Measurements from ENCODE around the gene ABLIM1. TPM values are rescaled to one million over a fixed set of nuclear protein-coding genes. Genes with fewer than 3 reads are reported as not detected.

ABLIM1 gene
- total RNA-seq, 4 donors from 2014 or later: 75.2 to 172 (median 110) TPM

- TF ChIP-seq, protein P1, sequence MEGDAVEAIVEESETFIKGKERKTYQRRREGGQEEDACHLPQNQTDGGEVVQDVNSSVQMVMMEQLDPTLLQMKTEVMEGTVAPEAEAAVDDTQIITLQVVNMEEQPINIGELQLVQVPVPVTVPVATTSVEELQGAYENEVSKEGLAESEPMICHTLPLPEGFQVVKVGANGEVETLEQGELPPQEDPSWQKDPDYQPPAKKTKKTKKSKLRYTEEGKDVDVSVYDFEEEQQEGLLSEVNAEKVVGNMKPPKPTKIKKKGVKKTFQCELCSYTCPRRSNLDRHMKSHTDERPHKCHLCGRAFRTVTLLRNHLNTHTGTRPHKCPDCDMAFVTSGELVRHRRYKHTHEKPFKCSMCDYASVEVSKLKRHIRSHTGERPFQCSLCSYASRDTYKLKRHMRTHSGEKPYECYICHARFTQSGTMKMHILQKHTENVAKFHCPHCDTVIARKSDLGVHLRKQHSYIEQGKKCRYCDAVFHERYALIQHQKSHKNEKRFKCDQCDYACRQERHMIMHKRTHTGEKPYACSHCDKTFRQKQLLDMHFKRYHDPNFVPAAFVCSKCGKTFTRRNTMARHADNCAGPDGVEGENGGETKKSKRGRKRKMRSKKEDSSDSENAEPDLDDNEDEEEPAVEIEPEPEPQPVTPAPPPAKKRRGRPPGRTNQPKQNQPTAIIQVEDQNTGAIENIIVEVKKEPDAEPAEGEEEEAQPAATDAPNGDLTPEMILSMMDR (IDR thresholded peaks at IDR 0.05): no peak
- TF ChIP-seq EP300 (IDR thresholded peaks at IDR 0.05): no peak
- no peak for TF ChIP-seq POLR2AphosphoS5 (IDR thresholded peaks at IDR 0.05)
- no peak for TF ChIP-seq POLR2A (IDR thresholded peaks at IDR 0.05)
- H3K9me3 ChIP-seq: no peaks in the 10 kb centered on the region
- H3K36me3 ChIP-seq: peaks cover 0 to 36% of the 10 kb centered on the region in 2 donors
- no peak overlapping the region for H3K4me3 ChIP-seq
- peaks cover 0 to 43% (median 5%) of the 10 kb centered on the region in 3 donors for H3K4me1 ChIP-seq
- H3K27me3 ChIP-seq: no peaks in the 10 kb centered on the region
- 64 to 70% methylated on average over 9 to 10 of the region's 11 CpGs for WGBS, 2 donors (ENCODE audit: low coverage in 1 of 2)
- ATAC-seq: no peak
- H3K27ac ChIP-seq: peak overlapping the region in 3 of 4 donors; percentile 24 to 58 (median 56)
Measured at GRCh38 chr10:114471906-114472876, 185.9 kb downstream of the ABLIM1 start.

GRCh38 chr10:114470956-114471905 is 186.8 kb downstream of the ABLIM1 start:
- Histone ChIP-seq H3K27me3 (no peaks in the 10 kb centered on the region), H3K36me3 (peaks cover 0 to 36% of the 10 kb centered on the region in 2 donors), H3K9me3 (no peaks in the 10 kb centered on the region), H3K4me3 (no peak overlapping the region), H3K27ac (peak overlapping the region in 3 of 4 donors; percentile 5 to 58 (median 56)), H3K4me1 (peaks cover 0 to 35% (median 0%) of the 10 kb centered on the region in 3 donors)
- ATAC-seq: peak; percentile 80
- peak; percentile 20 for TF ChIP-seq POLR2AphosphoS5 (IDR thresholded peaks at IDR 0.05)
- no peak for TF ChIP-seq EP300 (IDR thresholded peaks at IDR 0.05)
- TF ChIP-seq, protein P1 (IDR thresholded peaks at IDR 0.05): peak; percentile 84 to 92 (median 89)
- TF ChIP-seq POLR2A (IDR thresholded peaks at IDR 0.05): no peak
- WGBS, 2 donors (ENCODE audit: low coverage in 1 of 2): 0 to 34% methylated on average over 5 to 11 of the region's 11 CpGs

DNA sequence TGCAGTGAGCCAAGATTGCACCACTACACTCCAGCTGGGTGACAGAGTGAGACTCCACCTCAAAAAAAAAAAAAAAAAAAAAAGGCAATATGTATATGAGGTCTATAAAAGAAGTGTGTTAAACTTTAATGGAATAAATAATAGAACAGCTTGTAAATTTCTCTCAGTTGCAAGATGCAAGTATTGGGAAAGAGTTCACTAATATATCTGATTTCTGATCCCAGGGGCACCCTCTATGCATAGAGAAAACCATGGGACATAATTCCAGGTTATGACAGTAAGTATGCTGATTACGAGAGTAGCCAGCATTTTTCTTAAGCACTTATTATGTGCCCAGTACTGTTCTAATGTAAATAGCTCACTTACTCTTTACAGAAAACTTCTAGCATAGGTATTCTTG is 187.7 kb downstream of the ABLIM1 start:
- Histone ChIP-seq H3K27ac (no peak overlapping the region), H3K4me3 (no peak overlapping the region), H3K9me3 (no peaks in the 10 kb centered on the region), H3K4me1 (peaks cover 0 to 27% (median 0%) of the 10 kb centered on the region in 3 donors), H3K36me3 (peaks cover 0 to 43% of the 10 kb centered on the region in 2 donors), H3K27me3 (no peaks in the 10 kb centered on the region)
- ATAC-seq: no peak
- TF ChIP-seq POLR2AphosphoS5 (IDR thresholded peaks at IDR 0.05): no peak
- TF ChIP-seq, protein P1 (IDR thresholded peaks at IDR 0.05): no peak
- no peak for TF ChIP-seq EP300 (IDR thresholded peaks at IDR 0.05)
- TF ChIP-seq POLR2A (IDR thresholded peaks at IDR 0.05): no peak
- WGBS, 2 donors (ENCODE audit: low coverage in 1 of 2): 94 to 100% methylated on average over 1 of the region's 1 CpG

DNA sequence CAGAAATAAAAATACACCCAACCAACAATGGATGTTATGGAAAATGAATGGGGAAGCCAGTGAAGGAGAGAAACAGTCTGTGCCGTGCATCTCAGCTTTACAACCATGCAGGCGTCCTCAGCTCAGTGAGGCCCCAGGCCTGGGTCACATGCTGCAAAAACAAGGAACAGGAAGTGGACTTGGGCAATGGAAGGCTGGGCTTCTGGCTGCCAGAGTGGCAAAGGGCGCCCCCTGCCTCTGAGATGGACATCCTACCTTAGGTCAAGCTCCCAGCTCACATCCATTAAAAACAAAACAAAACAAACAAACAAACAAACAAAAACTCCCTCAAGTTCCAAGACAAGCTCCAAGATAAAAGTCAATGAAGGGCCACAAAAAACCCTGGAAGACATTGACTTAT is 199.1 kb downstream of the ABLIM1 start:
- ATAC-seq: peak; percentile 36
- Histone ChIP-seq H3K36me3 (peaks cover 0 to 37% of the 10 kb centered on the region in 2 donors), H3K27ac (no peak overlapping the region), H3K4me3 (no peak overlapping the region), H3K4me1 (peaks cover 0 to 3% (median 0%) of the 10 kb centered on the region in 3 donors), H3K9me3 (no peaks in the 10 kb centered on the region), H3K27me3 (no peaks in the 10 kb centered on the region)
- no peak for TF ChIP-seq POLR2A (IDR thresholded peaks at IDR 0.05)
- TF ChIP-seq, protein P1 (IDR thresholded peaks at IDR 0.05): peak in 2 of 4 experiments; percentile 22 to 50
- WGBS, 2 donors (ENCODE audit: low coverage in 1 of 2): 56 to 73% methylated on average over 2 to 3 of the region's 3 CpGs
